ENCODE results near the gene AGA.

Gene AGA

DNA sequence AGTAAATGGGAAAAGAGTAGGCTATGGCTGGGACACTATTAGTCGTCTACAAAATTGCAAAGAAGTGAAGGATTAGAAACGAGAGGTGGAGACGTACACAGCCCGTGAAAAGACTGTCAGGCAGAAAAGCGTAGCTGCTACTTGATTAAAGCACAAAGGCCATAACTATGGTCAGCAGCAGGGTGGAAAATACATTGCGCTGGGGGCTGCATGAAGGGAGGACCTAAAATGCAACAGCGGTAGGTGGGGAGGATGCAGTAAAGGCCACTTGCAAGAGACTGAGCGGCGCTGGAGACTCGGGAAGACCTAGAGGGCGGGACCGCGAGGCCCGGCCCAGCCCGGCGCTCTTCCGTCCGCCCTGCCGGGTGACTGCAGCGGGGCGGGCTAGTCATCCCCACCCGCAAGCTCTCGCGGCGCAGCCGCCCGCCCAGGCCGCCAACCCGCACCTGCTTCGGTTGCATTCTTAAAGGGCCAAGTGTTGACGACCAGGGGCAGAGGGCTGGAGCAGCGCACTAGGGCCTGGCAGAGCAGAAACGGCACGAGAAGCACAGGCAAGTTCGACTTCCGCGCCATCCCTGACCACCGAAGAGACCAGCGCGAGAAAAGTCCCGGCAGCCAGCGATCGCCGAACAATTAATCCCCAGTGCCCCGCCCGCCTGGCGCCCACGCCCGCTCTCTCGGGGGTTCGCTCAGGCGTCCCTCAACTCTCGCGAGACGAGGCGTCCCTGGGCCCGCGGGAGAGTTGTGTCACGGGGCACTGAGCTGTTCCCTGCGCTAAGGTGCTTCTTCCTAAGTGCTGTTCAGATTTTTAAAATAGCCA lies at the start of gene AGA:
TSS of gene AGA (minus strand) at position 635 of the 820 bp plus-strand sequence. CDS start at position 573, 62 bp downstream.
- peak; percentile 98 for DNase-seq

DNA sequence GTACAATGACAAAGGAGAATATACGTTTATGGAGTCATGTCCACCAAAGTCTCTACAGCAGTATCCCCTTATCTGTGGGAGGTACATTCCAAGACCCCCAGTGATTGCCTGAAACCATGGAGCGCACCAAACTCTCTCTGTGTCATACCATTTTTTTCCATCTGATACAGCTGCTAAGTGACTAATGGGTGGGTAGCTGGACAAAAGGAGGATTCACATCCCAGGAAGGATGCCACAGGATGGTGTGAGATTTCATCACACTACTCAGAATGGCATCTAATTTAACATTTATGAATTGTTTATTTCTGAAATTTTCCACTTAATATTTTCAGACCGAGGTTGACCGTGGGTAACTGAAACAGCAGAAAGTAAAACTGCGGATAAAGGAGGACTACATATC lies 49.8 kb upstream of the AGA start:
- no peak for DNase-seq

DNA sequence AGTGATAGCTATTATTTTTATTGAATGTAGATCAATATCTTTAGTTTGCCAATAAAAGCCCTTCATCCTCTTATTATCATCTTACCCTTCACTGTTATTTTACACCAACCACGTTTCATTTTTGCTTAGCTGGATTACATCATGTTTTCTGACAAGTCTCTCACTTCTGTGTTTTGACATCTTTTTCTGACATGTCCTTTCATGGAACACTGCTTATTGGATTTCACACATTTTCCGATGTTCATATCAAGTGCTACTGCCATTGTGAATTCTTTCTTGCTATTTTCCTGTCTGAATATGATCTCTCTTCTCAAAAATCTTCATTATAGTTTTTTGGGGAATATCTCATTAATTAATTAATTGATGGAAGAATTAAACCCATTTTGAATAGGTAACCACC lies 48.5 kb upstream of the AGA start:
- DNase-seq: no peak

DNA sequence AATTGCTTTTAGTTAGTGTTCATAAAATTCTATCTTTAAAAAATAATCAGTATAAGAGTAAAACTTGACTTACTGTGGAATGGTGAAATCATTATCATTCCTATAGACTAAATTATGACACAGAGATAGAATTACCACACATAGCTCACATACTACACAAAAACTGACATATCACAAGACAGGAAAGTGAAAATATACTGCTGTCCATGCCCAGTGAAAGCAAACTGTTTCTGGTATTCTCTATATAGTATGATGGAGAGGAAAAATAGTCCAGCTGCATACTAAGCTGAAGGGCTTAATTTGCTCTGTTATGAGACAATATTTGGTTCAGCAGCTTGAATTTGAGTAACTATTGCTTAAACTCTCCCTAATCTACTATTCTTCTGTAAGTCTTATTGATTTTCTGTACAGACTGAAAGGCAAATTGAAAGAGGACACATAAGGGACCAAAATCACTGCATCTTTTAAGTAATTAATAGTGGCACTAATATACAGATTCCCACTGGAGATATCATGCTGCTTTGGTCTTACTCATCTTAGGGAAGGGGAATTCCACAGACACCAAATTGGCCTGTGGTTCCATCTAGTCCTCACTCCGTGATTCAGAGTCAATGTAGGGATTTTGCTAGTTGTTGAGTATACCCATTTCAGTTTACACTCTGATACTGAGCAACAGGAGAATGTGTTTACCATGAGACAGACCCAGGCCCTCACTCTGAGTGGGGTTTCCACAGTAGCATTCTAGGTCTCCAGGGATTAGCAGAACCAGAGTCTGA lies 47.4 kb upstream of the AGA start:
- no peak for DNase-seq

DNA sequence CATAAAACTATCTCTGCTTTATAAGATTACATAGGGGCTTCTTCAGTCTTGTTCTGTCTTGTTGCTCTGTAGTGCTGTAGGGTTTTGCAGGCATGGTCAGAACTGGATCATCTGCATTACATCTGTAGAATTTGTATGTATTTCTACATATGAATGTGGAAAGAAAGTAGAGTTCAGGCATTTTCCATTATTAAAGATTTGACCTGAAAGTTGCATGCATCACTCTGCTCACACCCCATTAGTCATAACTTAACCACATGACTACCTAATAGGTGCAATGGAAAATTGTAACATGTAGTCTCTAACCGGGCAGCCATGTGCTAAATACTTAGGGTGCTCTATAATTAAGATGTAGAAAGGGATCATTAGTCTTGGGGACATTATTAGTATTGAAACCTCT lies 45.7 kb upstream of the AGA start:
- no peak for DNase-seq

DNA sequence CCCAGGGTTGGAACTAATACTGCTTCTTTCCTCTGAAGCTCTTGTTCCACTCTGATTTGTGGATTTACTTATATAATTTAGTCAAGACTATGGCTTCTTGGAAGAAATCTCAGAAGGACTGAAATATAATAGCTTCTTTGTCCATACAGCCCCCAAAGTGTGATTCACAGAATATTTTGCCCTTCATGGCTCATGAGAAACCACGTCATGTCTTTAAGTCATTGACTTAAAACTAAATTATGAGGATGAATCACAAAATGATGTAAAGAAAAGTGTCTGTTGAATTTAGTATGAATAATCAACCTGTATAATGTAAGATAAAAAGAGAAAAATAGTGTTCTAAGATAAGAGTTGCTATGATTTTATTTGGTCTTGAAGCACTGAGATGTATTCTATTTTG lies 43.3 kb upstream of the AGA start:
- DNase-seq: no peak

DNA sequence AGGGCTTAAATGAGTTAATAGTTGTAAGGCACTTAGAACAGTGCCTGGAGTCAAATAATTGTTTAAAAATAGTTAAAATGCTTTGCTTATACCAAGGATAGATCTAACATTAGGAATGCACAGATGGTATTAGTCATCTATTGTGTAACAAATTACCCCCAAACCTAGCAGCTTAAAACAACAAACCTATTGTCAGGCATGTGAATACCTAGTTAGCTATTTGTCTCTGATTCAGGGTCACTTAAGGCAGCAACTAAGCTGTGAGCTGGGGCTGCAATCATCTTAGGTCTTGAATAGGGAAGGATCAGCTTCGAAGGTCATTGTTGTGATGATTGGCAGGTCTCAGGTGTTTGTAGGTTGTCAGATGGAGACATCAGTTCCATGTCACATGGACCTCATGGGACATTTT lies 42.4 kb upstream of the AGA start:
- DNase-seq: no peak

DNA sequence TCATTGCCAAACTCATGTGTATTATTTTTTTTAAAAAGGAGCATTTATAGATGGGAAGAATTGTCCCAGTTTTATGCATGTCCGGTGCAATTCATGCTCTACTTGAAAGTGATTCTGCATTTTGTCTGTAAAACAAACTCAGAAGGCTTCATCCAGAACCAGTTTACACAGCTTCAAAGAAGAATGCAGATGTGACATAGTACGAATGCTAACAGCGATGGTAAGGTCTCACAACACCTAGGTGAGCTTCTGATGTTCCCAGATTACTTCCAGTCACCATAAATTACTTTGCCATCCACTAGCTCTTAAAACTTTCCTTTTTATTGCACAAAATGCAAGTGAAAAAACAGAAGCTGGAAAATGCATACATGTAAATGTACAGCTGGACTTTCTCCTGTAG lies 41.5 kb upstream of the AGA start:
- DNase-seq: no peak

DNA sequence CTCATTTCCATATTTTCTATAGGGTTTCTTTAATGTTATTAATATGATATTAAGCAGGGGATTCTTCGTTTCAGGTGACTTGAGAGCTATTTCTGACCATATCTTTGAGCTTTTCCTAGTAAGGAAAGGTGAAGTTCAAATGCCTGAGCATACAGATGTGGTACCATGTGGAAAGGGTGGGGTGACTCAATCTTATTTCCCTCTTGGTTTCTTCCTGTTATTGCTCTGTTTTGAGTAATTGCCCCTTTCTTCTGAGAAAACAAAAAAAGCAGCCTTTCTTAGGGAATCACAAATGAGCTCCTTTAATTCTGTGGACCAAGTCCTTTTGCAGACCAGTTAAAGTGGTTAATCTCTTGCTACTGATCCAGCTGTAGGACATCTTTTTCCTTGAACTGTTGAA lies 41.0 kb upstream of the AGA start:
- DNase-seq: peak; percentile 12

DNA sequence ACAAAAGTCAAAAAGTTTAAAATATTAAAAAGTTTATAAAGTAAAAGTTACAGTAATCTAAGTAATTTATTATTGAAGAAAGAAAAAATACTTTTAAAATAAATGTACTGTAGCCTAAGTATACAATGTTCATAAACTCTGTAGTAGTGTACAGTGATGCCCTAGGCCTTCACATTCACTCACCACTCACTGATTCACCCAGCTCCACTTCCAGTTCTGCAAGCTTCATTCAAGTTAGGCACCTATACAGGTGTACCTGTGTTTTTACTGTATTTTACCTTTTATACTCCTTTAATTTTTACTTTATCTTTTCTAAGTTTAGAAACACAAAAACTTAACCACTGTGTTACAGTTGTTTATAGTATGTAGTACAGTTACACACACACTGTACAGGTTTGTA lies 40.1 kb upstream of the AGA start:
- no peak for DNase-seq

DNA sequence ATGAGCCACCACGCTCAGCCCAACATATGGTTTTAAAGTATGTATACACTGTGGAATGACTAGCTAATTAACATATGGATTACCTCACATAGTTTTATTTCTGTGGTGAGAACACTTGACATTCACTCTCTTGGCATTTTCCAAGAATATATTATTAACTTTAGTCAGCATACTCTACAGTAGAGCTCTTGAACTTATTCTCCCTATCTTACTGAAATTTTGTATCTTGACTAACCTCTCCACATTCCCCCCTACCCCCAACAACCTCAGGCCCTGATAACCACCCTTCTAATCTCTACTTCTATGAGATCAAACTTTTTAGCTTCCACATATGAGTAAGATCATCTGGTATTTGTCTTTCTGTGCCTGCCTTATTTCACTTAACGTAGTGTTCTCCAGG lies 38.6 kb upstream of the AGA start:
- DNase-seq: peak; percentile 9

DNA sequence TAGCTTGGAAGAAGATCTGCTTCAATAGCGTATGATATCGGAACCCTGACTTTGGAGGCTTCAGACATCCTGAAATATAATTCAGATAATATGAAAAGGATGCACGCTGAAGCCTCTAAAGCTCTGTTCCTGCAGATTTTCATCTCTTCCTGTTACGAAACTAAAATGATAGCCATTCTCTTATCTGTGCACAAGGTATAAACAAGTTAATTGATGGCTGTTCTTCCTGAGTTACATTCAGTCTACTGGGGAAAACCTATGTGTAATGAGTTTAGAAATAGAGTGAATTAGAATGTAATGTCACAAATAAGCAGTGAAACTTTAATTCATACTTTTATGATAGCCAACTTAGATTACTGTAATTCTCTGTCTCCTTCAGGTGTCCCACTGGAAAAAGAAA lies 36.8 kb upstream of the AGA start:
- no peak for DNase-seq

DNA sequence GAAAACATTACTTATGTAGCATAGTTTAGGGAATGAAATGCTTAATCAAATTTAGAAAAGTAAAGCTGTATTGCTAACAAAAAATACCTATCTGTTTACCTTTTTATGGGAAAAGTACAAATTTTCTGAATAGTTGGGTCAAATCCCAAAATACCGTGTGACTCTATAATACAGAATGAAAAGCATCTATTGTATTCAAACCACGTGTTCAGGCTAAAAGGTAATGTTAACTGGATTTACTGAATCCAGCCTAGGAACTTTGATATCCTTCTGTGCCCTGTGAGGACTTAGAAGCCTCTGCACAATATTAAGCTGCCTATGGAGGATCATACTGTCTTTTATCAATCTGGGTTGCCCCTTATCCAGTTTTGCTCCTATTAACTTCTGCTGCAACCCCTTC lies 36.3 kb upstream of the AGA start:
- no peak for DNase-seq

DNA sequence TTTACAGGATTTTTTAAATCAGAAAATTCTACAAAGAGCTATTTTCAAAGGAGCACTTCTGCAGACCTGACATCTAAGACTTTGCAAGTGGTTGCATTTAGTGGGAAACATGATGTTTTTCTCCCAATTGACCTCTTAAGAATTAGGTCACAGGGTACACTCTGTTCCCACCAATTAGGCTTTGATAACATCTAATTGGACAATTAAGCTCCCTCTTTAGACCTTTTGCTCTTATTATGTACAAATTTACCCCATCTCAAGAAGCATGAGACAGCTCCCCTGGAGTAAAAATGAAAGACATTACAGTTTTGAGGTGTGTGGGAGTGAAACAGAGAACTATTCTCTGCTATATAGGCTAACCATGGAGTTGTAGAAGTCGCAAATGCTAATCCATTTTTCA lies 31.8 kb upstream of the AGA start:
- peak; percentile 10 for DNase-seq

DNA sequence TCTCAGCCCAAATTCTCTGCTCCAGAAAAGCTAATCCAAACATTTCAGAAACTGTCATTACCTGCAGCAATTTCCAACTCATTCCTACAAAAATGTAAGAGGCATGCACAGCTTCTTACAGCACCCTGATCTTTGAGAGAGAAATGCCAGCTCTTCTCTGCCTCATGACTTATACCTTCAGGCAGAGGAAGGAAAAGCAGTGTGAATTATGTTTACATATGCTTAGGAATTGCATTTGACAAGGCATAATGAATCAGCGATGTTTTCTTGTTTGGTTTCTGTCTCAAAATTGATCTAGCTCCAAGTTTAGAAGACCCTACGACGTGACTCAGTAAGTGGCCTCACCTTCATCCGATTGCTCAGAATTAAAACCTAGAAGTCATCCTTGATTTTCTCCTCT lies 21.8 kb upstream of the AGA start:
- no peak for DNase-seq

DNA sequence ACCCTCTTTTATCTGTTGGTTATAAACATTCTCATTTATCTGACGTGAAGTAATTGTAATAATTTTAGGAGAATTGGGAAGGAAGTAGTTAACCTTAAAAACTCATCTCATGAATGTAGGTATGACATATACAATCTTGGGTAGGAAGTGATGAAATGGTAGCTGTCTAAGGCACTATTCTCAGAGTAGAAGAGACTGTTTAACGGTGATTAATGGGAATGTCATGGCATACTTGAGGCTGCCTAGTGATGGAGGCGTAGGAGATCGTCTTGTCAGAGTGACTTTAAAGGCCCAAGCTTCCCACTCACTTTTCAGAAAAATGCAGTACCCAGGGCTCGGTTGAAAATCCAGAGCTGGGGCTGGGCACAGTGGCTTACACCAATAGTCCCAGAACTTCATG lies 19.4 kb upstream of the AGA start:
- no peak for DNase-seq

DNA sequence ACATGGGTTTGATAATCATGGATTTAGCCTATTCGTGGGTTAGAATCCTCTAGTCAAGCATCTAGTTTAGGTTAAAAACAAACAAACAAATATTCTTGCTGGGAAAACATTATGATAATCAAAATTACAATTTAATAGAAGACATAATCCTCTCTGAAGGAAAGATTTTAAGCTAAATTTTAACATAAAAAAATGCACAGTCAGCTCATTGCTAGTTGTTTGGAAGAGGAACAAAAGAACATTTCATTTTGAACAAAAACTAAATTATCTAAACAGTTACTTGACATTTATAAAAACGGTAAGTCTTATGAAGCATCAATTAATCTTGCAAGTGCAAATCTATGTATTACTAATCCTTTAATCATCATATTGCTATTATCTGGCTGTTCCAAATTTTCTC lies 18.2 kb upstream of the AGA start:
- DNase-seq: no peak

DNA sequence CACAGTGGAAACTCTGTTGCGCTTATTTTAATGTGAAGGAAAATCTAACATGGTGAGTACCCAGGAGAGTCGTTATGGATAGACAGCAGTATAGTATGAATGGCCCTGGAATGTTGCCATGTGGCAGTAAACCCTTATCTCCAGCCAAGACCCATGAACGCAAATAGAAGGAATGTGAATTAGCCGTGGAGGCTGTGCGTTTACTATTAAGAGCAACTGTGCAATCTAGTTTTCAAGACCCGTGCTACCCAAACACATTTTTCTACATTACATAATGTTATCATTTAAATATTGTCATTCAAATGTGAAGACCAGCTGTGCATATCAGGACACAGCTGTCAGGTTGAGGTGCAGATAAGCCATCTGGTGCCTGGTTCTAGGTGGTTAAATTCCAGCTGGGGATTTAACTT lies 13.3 kb upstream of the AGA start:
- DNase-seq: no peak

DNA sequence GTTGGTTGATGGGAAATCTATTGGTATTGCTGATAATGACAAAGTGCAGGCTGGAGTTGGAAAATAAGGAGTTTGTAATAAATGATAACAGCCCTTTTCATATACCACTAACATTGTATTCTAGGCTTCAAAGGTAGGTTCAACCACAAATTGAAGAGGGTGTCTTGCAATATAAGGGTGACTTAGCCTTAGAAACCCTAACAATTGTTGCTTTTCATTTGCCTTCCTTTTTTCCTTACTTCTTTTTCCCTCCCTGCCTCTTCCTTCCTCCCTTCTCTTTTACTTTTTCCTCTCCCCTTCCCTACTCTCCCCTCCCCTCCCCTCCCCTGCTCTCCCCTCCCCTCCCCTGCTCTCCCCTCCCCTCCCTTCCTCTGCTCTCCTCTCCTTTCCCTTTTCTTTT lies 10.9 kb upstream of the AGA start:
- DNase-seq: no peak

DNA sequence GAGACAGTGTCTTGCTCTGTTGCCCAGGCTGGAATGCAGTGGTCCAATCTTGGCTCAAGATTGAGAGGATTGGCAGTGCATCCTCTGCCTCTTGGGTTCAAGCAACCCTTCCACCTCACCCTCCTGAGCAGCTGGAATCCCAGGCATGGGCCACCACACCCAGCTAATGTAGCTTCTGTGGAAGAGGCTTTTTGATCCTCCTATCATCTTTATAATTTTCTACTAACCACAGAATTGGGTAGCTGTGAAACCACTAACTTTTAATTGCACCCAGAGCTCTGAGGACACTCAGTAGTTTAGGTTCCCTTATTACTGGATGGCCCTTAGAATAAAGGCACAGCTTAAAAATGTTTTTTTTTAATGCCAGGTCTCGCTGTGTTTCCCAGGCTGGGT lies 8.9 kb upstream of the AGA start:
- DNase-seq: no peak

DNA sequence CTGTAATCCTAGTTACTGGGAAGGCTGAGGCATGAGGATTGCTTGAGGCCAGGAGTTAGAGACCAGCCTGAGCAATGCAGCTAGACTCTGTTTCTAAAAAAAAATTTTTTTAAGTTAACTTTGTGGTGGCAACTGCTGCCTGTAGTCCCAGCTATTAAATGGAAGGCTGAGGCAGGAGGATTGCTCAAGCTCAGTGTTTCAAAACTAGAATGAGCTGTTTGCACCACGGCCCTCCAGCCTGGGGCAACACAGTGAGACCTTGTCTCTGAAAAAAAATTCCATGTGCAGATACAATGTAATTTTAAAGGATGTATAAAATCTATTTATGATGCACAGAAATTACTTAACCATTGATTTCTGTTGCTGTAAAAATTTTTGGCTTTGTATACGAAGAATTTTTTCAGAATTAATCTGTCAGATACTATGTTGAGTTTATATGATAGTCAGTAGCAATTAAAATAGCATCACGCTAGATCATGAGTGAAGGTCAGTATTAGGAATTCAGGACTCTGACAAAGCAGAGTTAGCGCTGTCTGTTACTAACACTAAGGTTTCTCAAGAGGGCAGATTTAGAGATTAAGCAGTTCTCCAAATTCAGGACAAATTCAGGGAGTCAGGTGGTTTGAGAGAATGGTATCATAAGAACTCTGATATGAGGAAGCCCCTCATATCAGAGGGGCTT lies 8.3 kb upstream of the AGA start:
- no peak for DNase-seq

DNA sequence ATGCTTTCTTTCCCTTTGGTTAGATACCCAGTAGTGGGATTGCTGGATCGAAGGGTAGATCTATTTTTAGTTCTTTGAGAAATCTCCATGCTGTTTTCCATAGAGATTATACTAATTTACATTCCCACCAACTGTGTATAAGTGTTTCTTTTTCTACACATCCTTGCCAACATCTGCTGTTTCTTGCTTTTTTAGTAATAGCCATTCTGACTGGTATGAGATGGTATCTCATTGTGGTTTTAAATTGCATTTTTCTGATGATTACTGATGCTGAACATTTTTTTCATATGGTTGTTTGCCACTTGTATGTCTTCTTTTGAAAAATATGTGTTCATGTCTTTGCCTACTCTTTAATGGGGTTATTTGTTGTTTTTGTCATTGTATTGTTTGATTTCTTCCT lies 6.6 kb upstream of the AGA start:
- no peak for DNase-seq

DNA sequence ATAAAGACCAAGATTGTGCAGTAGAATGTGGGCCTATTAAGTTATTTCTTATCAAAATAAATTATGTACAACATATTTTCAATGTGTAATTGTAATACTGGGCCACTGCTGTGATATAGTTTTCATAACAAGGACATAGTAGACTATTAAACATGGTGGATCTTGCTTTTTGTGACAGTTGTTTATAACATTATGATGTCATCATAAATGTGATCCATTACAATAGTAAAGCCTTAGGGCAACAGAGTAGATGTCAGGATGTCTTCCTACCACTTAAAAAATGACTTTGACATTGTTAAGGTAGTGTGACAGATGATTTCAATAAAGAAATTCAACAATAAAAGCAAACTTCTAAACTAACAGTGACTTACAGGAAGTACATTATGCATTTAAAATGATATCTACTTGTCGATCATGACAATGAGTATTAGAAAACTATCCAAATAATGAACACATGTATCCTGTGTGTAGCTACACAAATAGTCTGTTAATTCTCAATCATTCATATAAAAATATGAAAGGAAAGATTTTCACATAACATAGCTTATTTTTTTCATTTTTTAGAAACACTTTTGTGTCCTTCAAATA lies 5.3 kb upstream of the AGA start:
- DNase-seq: no peak

DNA sequence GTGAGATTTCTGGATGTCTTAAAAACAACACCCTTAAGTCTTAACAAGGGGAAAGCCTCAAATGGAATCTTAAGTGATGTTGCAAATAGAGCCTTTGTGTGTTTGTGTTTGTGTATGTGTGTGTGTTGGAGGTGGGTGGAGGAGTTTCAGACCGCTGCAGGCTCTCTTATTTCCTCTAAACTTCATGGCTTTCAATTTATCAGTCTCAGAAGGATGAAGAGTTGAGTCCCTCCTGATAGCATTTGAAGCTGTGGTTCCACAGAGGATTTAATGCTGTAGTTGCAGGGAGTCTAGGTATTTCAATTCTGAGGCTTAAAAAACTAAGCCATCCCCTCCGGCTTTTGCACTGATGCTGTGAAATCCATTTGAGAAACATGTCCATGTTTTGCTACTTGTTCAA lies 4.3 kb upstream of the AGA start:
- DNase-seq: peak; percentile 15
